GM21576 (cell line): Measurements from ENCODE around the gene GIMAP2.
A peak's percentile ranks its signal among the peaks of the same experiment; 100 is the strongest.
"Not testable (repeated sequence)": the region's sequence is repeated elsewhere in the genome, so short reads cannot be mapped to it uniquely, and the experiment has no call there.

Experiments
- ATAC-seq: cut with Tn5 transposase; IDR thresholded peaks from one replicate; pipeline ENCODE4 v1.9.1; 2021; ENCODE audit warnings: mild to moderate bottlenecking, moderate library complexity; ENCODE audit not compliant: unreplicated experiment

GIMAP2 gene

DNA sequence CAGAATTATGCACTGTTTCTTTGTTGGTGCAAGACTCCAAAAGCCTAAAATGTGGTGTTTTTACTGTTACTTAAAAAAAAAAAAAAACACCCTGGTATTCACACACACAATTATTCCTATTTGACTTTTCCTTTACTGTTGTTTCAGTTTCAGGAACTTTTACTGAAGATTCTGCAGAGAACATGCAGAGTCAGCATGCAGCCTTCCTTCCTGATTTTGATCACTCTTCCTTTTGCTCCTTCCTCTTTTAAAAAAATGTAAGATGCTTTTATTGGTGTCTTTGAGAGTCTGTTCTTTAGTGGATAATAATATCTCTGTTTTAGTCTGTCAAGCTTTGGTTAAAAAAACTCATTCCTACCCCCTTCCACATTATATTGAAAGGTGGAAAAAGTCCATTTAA, 9.2 kb upstream of the GIMAP2 start:
- ATAC-seq, result not testable (repeated sequence)

DNA sequence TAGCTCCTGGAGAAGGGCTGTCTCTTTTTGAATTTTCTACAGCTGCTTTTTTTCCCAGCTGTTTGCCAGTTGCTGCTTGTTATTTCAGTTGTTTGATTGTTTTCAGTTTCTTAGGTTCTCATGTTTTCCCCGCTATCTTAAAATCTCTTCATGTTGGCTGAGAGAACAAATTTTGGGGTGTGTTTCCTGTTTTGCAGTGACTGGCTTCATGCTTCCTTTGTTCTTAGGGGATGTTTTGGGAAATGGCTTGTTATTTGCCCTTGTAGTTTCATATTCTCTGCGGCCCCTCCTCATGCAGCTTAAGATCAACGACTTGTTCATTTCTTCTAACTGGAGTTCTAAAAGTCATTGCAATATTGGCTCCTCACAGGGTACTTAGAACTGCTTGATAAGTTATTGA, 8.7 kb upstream of the GIMAP2 start:
- not testable (repeated sequence) for ATAC-seq

DNA sequence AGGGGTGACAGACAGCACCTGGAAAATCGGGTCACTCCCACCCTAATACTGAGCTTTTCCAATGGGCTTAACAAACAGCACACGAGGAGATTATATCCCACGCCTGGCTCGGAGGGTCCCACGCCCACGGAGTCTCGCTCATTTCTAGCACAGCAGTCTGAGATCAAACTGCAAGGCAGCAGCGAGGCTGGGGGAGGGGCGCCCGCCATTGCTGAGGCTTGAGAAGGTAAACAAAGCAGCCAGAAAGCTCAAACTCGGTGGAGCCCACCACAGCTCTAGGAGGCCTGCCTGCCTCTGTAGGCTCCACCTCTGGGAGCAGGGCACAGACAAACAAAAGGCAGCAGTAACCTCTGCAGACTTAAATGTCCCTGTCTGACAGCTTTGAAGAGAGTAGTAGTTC, 6.9 kb upstream of the GIMAP2 start:
- ATAC-seq, result not testable (repeated sequence)

DNA sequence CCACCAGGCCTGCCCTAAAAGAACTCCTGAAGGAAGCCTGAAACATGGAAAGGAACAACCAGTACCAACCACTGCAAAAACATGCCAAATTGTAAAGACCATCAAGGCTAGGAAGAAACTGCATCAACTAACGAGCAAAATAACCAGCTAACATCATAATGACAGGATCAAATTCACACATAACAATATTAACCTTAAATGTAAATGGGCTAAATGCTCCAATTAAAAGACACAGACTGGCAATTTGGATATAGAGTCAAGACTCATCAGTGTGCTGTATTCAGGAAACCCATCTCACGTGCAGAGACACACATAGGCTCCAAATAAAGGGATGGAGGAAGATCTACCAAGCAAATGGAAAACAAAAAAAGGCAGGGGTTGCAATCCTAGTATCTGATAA, 5.1 kb upstream of the GIMAP2 start:
- not testable (repeated sequence) for ATAC-seq

DNA sequence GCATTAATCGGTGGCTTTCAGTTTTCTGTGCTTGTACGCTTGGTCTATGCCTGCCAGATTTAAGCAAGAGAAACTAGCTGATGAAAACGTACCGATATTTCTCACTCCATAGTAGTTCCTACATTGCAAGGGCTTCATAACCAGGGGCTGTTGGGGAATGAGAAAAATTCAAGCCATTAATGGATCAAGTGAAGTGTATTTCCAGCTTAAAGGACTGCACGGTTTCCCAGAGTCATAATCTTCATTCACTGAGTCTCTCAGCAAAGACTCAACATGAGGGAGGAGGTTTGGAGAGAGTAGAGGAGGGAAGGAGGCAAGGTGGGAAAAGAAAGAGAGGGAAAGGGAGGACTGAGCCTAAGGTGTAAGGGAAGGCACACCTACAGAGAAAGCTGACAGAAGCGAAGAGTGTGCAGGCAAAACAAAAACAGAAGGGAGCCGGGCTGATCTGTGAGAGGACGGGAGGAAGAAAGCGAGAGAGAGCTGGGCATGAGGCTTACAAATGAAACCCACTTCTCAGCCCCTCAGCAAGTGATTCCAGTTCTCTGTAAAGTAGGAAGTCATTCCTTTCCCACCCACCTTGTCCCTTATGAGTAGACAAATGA, 625 bp downstream of the GIMAP2 start:
- no peak for ATAC-seq

DNA sequence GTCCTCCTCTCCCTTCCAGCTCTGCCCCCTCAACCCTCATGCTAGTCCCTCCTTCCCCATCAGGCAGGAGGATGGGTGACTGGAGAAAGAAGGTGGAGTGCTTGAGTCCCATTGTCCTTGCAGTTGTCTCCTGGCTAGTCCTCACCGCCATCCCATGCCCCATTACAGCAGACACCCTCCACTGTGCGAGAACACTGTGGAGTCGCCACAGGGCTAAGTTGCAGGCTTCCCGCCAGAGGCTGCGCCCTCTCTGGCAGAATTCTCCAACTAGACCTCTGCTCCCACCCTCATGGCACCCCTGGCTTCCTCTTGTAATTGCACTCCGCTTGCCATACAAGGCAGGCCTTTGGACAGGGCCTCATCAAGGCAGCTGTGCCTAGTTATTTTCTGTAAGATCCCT, 3.1 kb downstream of the GIMAP2 start:
- no peak for ATAC-seq

DNA sequence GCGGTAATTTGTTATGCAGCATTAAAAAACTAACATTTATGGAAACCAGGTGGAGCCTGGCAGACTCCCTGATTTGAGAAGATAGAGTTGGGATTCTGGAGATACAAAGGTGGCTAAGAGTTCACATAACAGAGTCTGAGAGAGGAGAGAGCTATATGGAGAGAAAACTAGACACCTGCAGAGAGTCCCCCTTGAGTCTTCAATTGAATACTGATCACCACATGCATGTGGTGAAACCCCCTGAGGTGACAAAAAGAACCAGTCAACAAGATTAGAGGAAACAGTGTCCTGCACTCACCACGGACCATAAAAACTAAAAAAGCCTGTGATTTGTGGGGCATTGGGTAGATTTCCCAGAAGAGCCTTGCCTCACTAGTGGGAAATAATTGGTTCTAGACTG, 10.1 kb downstream of the GIMAP2 start:
- no peak for ATAC-seq

DNA sequence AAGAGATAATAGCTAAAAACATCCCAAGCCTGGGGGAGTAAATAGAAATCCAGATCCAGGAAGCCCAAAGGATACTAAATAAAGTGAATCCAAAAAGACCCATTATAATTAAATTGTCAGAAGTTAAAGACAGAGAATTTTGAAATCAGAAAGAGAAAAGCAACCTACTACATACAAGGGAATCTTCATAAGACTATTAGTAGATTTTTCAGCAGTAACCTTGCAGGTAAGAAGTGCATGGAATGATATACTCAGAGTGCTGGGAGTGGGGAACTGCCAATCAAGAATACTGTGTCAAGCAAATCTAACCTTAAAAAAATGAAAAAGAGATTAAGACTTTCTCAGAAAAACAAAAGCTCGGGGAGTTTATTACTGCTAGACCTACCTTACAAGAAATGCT, 17.7 kb downstream of the GIMAP2 start:
- no peak for ATAC-seq

DNA sequence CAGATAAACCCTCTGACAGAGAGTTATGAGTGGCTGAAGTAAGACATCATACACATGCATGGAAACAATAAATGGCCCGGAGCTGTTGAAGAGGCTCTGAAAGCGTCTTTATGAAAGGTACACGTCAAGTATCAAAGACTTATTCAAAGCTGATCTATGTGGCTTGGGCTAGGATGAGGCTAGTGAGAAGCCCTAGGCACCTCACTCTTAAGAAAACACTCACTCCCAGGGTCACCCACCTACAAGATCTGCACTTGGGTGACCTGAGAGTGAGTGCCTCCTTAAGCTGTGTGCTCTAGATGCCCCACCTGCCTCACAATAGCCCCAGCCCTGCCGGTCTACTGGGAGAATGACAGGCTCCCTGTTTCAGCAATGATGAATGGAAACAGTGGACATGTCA, 29.8 kb downstream of the GIMAP2 start:
- no peak for ATAC-seq

DNA sequence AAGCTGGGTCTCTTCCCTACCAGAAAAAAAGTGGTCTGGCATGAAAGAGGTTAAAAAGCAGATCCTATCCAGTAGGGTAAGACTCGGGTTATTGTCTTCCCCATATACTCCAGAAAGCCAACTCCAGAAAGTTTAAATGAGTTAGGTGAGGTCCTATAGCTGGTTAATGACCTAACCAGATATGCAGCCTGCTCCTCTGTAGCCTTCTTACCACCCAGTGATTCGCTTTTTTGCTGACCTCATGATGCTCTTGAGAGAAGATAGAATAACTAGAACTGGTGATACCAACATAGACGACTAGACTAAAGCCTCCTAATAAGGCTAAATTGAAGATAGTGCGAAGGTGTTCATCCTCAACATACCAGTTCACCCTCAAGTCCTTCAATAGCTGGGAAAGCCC, 30.2 kb downstream of the GIMAP2 start:
- no peak for ATAC-seq

DNA sequence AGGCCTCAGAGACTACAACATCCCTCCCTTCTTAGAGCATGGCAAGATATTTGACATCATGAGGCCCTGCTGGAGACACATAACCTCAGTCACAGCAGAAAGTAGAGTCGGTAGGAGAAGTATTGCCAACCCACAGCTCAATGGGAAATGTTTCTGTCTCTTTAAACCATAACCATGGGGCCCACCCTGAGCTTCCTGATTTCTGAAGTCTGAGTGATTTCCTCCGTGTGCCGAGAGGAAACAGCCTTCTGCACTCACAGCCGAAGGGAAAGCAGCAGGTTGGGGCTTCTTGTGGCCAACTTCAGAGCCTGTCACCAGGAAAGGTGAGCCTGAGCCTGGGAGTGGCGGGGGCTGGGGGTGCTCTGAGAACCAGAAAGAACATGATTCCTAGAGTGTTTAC, 30.9 kb downstream of the GIMAP2 start, which contains the start of gene GIMAP1:
TSS of gene GIMAP1 (plus strand) at position 246 of the 400 bp plus-strand sequence. CDS start 2,435 bp downstream, outside the sequence.
- peak; percentile 72 for ATAC-seq

DNA sequence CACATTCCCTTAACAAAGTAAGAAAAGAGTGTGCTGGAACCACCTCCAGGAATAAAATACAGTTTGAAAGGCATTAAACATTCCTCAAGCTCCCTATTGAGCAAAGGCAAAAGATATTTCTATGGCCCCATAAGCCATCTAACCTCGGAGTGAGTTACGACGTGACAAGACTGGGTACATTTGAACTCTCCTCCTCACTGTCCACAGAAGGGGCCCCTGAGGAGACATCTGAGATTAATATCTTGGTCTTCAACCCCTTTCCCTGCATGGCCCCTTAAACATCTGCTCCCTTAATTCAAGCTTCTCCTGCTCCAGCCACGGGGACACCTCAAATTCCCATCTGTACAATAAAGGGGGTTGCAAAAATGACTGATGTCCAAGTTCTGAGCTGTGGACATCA, 31.4 kb downstream of the GIMAP2 start:
- ATAC-seq, result no peak

DNA sequence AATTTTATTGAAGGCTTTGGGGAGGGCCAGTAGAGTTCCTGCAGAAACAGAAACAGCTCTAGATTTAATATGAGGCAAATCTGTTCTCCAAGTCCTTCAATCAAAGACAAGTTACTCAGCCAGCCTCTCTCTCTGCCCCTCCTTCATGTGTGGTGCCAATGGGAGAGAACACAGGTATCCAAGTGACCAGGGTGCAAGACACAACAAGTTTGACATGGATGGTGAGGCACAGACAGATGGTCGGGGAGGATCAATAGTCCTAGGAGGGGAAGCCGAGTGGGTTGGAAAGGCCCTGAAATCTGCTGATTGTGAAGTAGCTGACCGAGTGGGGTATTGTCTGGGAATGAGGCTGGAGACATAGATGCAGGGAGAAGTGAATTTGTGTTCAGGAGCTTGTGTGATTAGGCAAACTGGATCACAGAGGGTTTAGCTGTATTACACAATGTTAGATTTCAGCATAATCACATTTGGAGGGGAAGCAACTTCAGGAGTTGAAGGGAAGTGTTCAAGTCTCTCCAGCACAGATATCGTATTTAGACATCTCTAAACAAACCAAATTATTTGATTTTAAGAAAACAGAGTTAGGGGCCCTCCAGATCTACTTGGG, 32.4 kb downstream of the GIMAP2 start:
- ATAC-seq, result no peak

DNA sequence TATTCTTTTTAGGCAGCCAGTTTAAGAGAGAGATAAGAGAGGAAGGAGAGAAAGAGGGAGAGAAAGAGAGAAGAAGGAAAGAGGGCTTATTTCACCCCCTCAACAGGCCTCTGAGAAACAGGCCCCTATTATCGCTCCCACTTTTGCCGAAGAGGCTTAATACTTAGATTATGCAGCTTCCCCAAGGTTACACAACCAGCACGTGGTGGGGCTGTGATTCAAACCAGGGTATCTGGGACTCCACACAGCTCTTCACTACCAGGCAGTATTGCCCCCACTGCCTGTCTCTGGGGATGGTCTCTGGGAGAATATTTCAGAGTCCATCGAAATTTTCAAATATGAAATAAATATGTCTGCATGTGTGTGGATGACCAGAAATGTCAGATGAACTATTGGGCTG, 33.9 kb downstream of the GIMAP2 start:
- no peak for ATAC-seq

DNA sequence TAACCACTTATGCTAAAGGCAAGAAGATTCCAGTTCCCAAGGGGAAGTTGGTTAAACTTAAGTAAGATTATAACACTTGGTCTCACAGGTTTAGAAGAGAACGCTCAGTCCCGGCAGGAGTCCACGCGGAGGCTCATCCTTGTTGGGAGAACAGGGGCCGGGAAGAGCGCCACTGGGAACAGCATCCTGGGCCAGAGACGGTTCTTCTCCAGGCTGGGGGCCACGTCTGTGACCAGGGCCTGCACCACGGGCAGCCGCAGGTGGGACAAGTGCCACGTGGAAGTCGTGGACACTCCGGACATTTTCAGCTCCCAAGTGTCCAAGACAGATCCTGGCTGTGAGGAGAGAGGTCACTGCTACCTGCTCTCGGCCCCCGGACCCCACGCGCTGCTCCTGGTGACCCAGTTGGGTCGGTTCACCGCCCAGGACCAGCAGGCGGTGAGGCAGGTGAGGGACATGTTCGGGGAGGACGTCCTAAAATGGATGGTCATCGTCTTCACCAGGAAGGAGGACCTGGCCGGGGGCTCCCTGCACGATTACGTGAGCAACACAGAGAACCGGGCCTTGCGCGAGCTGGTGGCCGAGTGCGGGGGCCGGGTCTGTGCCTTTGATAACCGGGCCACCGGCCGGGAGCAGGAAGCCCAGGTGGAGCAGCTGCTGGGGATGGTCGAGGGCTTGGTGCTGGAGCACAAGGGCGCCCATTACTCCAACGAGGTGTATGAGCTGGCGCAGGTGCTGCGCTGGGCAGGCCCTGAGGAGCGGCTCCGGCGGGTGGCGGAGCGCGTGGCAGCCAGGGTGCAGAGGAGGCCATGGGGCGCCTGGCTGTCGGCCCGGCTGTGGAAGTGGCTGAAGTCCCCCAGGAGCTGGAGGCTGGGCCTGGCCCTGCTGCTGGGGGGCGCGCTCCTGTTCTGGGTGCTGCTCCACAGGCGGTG, 34.7 kb downstream of the GIMAP2 start:
- ATAC-seq, result no peak

DNA sequence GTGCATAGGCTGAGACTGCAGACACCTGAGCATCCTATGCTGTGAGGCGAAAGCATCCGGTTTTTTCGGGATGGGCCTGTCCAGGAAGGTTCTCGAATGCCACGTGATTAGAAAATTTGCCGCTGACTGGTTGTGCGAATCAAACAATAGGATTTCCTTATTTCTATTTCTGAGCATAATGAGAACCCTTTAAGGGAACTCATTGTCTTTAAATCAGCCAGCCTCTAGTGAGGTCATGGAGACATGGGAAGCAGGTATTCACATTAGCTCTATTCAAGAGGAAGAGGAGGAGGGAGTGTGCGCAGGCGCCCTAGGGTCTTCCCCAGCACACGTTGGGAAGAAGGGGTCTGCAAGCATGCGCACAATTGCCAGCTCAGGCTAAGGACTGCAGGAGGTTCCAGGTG, 36.5 kb downstream of the GIMAP2 start:
- ATAC-seq, result no peak

DNA sequence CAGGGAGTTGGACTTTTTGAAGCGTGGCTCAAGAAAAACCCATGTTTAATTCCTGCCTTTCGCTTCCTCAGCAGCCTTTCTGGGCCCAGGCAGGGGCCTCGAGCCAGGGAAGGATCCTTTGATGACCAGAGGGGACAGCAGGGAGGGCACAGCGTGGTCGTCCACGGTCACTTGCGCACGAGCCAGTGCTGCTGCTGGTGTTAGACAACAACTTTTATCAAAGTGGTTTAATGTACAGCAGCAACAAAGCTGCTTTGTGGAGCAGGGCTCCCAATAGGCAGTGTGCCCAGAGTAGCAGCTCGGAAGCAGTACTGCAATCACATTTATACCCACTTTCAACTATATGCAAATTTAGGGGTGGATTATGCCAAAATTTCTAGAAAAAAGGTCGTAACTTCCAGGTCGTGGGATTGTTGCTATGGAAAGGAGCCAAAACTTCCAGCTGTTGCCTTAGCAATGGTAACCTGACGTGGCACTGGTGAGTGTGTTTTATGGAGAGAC, 37.0 kb downstream of the GIMAP2 start:
- no peak for ATAC-seq

DNA sequence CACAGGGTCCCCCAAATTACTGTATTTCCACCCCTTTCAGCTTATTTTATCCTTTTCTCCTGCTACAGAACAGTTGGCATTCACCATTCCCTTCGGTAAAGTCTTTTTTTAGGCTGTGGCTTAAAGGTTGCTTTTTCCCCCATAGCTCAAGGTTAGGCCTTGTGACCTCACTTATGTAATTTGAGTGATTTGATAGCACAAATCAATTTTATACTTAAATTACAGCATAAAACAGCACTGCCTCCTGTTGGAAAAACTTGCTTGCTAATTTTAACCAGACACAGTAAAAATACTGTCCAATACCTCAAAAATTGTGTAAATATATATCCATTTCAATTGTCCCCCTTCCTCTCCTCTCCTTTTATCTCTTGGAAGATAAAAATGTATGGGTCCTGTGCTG, 38.0 kb downstream of the GIMAP2 start:
- ATAC-seq, result no peak

DNA sequence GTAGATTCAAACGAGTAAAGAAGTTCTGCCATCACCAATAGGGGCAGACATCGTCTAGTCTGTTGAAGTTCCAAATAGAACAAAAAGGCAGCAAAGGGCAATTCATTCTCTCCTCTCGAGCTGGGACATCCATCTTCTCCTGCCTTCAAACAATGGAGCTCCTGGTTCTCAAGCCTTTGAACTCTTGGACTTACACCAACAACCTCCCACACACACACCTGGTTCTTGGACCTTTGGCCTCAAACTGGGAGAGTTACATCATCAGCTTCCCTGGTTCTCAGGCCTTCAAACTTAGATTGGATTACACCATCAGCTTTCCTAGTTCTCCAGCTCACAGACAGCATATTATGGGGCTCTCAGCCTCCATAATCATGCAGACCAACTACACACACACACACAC, 41.9 kb downstream of the GIMAP2 start:
- no peak for ATAC-seq

DNA sequence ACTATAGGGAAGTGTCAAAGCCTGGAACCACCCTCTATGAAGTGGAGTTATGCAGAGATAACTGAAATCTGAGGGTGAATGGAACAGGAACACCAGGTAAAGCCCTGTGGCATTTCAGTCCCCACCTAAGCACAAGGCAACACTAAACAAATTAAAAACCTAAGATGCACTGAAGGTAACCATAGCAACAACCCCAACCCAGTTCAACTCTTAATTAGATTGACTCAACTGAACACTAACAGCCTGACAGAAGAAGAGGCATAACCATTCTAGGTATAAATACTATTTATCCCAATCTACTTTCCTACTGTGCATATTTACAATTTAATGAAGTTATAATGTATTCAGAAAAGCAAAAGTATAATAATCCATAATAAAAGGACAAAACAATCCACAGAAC, 42.5 kb downstream of the GIMAP2 start:
- no peak for ATAC-seq

DNA sequence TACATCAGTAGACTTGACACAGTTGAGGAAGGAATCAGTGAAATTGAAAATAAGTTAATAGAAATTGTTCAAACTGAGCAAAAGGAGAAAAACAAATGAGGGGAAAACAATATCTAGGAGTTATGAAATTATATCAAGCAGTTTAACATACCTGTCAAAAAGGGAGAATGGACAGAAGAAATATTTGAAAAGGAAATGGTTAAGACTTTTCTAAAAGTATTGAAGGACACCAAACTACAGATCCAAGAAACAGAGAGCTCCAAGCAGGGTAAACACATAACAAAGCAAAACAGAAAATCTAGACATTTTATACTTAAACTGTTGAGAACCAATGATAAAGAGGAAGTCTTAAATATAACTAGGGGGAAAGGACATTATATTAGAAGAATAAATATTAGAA, 43.1 kb downstream of the GIMAP2 start:
- ATAC-seq, result no peak

DNA sequence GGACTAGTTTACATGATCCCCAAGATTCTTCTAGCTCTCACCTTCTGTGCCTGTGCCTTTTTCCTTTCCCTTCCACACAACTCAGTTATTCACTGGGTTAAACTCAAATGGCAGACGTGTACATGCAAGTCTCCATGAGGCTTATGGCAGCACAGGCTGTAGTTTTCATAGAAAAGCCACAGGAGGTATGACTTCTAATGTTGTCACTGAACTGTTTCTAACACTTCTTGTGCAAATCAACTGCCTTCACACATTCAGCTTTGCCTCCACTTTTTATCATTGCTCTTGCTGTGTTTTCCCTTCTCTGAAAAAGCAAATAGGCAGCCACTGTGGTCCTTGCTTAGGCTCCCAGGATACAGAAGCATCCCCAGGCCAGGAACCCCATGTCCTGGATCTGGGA, 46.4 kb downstream of the GIMAP2 start:
- no peak for ATAC-seq
